GM19468 (cell line): ENCODE results near the gene MACROD2.

ENCODE experiments used
- ATAC-seq: cut with Tn5 transposase; IDR thresholded peaks from one replicate; pipeline ENCODE4 v1.9.1; 2021; ENCODE audit warnings: mild to moderate bottlenecking, moderate library complexity, moderate number of reproducible peaks; ENCODE audit not compliant: unreplicated experiment; ENCODE audit errors: extremely low read depth

Gene MACROD2

GRCh38 chr20:15840636-15841301, 1845.5 kb downstream of the MACROD2 start:
- ATAC-seq, result no peak

GRCh38 chr20:15842872-15843271, 1847.6 kb downstream of the MACROD2 start:
- no peak for ATAC-seq

GRCh38 chr20:15843777-15844176, 1848.5 kb downstream of the MACROD2 start:
- no peak for ATAC-seq

- no peak for ATAC-seq
Observed at GRCh38 chr20:15847196-15847784, 1852.0 kb downstream of the MACROD2 start.

GRCh38 chr20:15848126-15848525, 1852.8 kb downstream of the MACROD2 start:
- no peak for ATAC-seq

- no peak for ATAC-seq
Observed at GRCh38 chr20:15848995-15849610, 1853.8 kb downstream of the MACROD2 start.

GRCh38 chr20:15851576-15852215, 1856.4 kb downstream of the MACROD2 start:
- ATAC-seq, result no peak

GRCh38 chr20:15854911-15855310, 1859.6 kb downstream of the MACROD2 start:
- no peak for ATAC-seq

GRCh38 chr20:15857173-15857784, 1862.0 kb downstream of the MACROD2 start:
- ATAC-seq, result peak; percentile 42

- no peak for ATAC-seq
Observed at GRCh38 chr20:15859061-15859460, 1863.7 kb downstream of the MACROD2 start.

GRCh38 chr20:15860850-15861249, 1865.5 kb downstream of the MACROD2 start:
- no peak for ATAC-seq

GRCh38 chr20:15862178-15862577, 1866.9 kb downstream of the MACROD2 start:
- ATAC-seq, result no peak

GRCh38 chr20:15863735-15864134, 1868.4 kb downstream of the MACROD2 start:
- no peak for ATAC-seq

GRCh38 chr20:15865553-15865952, 1870.2 kb downstream of the MACROD2 start:
- no peak for ATAC-seq

- ATAC-seq, result no peak
Observed at GRCh38 chr20:15866916-15867730, 1871.8 kb downstream of the MACROD2 start.

- no peak for ATAC-seq
Observed at GRCh38 chr20:15867899-15868298, 1872.6 kb downstream of the MACROD2 start.

GRCh38 chr20:15875446-15875845, 1880.1 kb downstream of the MACROD2 start:
- ATAC-seq, result no peak

- no peak for ATAC-seq
Observed at GRCh38 chr20:15882553-15882952, 1887.2 kb downstream of the MACROD2 start.

- no peak for ATAC-seq
Observed at GRCh38 chr20:15886250-15886649, 1890.9 kb downstream of the MACROD2 start.

- ATAC-seq, result no peak
Observed at GRCh38 chr20:15887387-15887786, 1892.1 kb downstream of the MACROD2 start.
